ENCODE data around the gene TSSK3.

DNA sequence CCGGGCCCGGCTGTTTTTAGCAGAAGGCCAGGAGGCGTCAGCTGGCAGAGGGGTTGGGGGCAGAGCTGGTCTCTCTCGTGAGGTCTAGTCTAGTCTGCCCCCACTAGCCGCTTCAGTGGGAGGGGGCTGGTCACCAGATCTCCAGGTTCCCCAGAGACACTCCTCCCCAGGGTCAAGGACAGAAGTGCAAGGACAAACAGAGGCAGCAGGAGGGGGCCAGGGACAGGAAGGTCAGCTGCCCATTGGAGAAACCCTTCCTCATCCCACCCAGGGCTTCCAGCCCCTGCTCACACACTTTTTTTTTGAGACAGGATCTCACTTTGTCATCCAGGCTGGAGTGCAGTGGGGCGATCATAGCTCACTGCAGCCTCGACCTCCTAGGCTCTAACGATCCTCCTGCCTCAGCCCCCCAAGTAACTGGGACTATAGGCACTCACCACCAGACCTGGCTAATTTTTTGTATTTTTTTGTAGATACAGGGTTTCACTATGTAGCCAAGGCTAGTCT, 10.0 kb upstream of the TSSK3 start:
- TF ChIP-seq, protein P1, sequence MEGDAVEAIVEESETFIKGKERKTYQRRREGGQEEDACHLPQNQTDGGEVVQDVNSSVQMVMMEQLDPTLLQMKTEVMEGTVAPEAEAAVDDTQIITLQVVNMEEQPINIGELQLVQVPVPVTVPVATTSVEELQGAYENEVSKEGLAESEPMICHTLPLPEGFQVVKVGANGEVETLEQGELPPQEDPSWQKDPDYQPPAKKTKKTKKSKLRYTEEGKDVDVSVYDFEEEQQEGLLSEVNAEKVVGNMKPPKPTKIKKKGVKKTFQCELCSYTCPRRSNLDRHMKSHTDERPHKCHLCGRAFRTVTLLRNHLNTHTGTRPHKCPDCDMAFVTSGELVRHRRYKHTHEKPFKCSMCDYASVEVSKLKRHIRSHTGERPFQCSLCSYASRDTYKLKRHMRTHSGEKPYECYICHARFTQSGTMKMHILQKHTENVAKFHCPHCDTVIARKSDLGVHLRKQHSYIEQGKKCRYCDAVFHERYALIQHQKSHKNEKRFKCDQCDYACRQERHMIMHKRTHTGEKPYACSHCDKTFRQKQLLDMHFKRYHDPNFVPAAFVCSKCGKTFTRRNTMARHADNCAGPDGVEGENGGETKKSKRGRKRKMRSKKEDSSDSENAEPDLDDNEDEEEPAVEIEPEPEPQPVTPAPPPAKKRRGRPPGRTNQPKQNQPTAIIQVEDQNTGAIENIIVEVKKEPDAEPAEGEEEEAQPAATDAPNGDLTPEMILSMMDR (IDR thresholded peaks at IDR 0.05) = no peak
- TF ChIP-seq POLR2A (IDR thresholded peaks at IDR 0.05) (no peak), POLR2AphosphoS5 (IDR thresholded peaks at IDR 0.05; ENCODE audit: insufficient read depth in 1 of 2, low read depth in 1 of 2) (no peak)

Data from vagina (tissue), 2 donors.